K562 (cell line): ENCODE results near the gene ECM1. TPM values are rescaled to one million over a fixed set of nuclear protein-coding genes. Genes with fewer than 3 reads are reported as not detected.

Source experiments
- ATAC-seq: fragments of 200-7000 bp; cut with Tn5 transposase; 3 replicates; pipeline ENCODE4 v1.9.1; 2020; ENCODE audit warnings: moderate library complexity
- BruUV-seq: library from RNA; stranded (reverse); fragments of 400-500 nt; replicated peaks from 2 replicates; lab custom pipeline; 2021; lab: Mats Ljungman, UMichigan
- CTCF ChIA-PET: fragments of 300-600 bp; formaldehyde crosslinking; extraction: SDS; loops from one replicate; lab custom pipeline; 2021; ENCODE audit warnings: low intra/inter-chr PET ratio; lab: Yijun Ruan, JAX
- POLR2A ChIA-PET: fragments of 300-600, 350-650 bp; sonication (Branson Sonifier 250); formaldehyde crosslinking; extraction: SDS; loops from one replicate; lab custom pipeline; 2021; ENCODE audit warnings: antibody characterized with exemption, inconsistent platforms; lab: Yijun Ruan, JAX
- DNase-seq, 4 experiments: peaks; one replicate each; pipeline versions ENCODE4 v3.0.0 to v3.0.0-alpha.2; 2011 to 2018; ENCODE audit warnings: low spot score in 3 of 4, mixed read lengths in 3 of 4; ENCODE audit errors: extremely low read depth in 1 of 4
- FAIRE-seq: peaks from 2 replicates; lab custom pipeline; 2011; peaks lifted over from hg19 to GRCh38; lab: Jason Lieb, UNC
- H2AFZ ChIP-seq: 2 replicates; pipeline ENCODE4 v1.6.0; 2011; ENCODE audit warnings: low read depth, low read length, control low read depth, inconsistent platforms
- H3K27ac ChIP-seq: fragments of 200-600 bp; 3 replicates; pipeline ENCODE4 v1.8.0; 2011; ENCODE audit warnings: low read depth, mild to moderate bottlenecking, control low read depth, inconsistent platforms, low read length, moderate library complexity, mixed read lengths; ENCODE audit errors: extremely low read depth
- H3K27me3 ChIP-seq, 2 experiments: fragments of 300-600 bp in 1 of 2; 2 replicates in 1 of 2; 3 replicates in 1 of 2; pipeline versions ENCODE4 v1.6.0 to v1.8.0; 2011; ENCODE audit warnings: inconsistent platforms in 2 of 2, low read length in 2 of 2, mild to moderate bottlenecking in 1 of 2, mixed read lengths in 1 of 2, moderate library complexity in 1 of 2; ENCODE audit not compliant: control insufficient read depth in 2 of 2, insufficient read depth in 2 of 2
- H3K36me3 ChIP-seq: fragments of 300-600 bp; 3 replicates; pipeline ENCODE4 v1.8.0; 2011; ENCODE audit warnings: mild to moderate bottlenecking, low read length, inconsistent platforms; ENCODE audit not compliant: control insufficient read depth, insufficient read depth
- H3K4me1 ChIP-seq, 2 experiments: fragments of 200-600 bp in 1 of 2; replicated peaks in 1 of 2; 2 replicates in 1 of 2; 3 replicates in 1 of 2; pipeline versions ENCODE4 v1.5.1 to v1.8.0; 2011; ENCODE audit warnings: inconsistent platforms in 2 of 2, low read length in 2 of 2, mild to moderate bottlenecking in 1 of 2, mixed read lengths in 1 of 2, moderate library complexity in 1 of 2; ENCODE audit not compliant: control insufficient read depth in 2 of 2, insufficient read depth in 2 of 2
- H3K4me2 ChIP-seq: 2 replicates; pipeline ENCODE4 v1.6.1; 2011; ENCODE audit warnings: low read length, control low read depth, inconsistent platforms, mixed read lengths; ENCODE audit not compliant: insufficient read depth
- H3K4me3 ChIP-seq: fragments of 200-600 bp; sonication (generic), shearing (Covaris generic); 2 replicates; pipeline ENCODE4 v1.5.1; 2016; ENCODE audit warnings: control low read depth, inconsistent platforms
- H3K79me2 ChIP-seq: fragments of 200-600 bp; 3 replicates; pipeline ENCODE4 v1.8.0; 2011; ENCODE audit warnings: low read length, inconsistent platforms; ENCODE audit not compliant: control insufficient read depth, insufficient read depth
- H3K9ac ChIP-seq, 2 experiments: 2 replicates each; pipeline versions ENCODE4 v1.6.0 to v1.6.1; 2011; ENCODE audit warnings: low read depth in 2 of 2, low read length in 2 of 2, control low read depth in 1 of 2, inconsistent platforms in 1 of 2, mild to moderate bottlenecking in 1 of 2, mixed read lengths in 1 of 2; ENCODE audit not compliant: insufficient read depth in 1 of 2
- H3K9me1 ChIP-seq: one replicate; pipeline ENCODE4 v1.6.0; 2011; ENCODE audit warnings: inconsistent platforms, mild to moderate bottlenecking, low read length, moderate library complexity; ENCODE audit not compliant: control insufficient read depth, insufficient read depth
- H3K9me3 ChIP-seq: replicated peaks from 2 replicates; pipeline ENCODE4 v1.5.1; 2011; ENCODE audit warnings: low read depth, low read length, inconsistent platforms; ENCODE audit not compliant: control insufficient read depth, insufficient read depth
- H4K20me1 ChIP-seq: replicated peaks from 2 replicates; pipeline ENCODE4 v1.6.1; 2011; ENCODE audit warnings: low read length, inconsistent platforms, mixed read lengths; ENCODE audit not compliant: control insufficient read depth, insufficient read depth
- ADNP ChIP-seq: fragments of 200-800 bp; sonication (Bioruptor generic); IDR thresholded peaks from 2 replicates; pipeline ENCODE4 v1.6.1; 2016; ENCODE audit warnings: missing genetic modification characterization, missing compliant biosample characterization
- ARID1B ChIP-seq: fragments of 450-650 bp; IDR thresholded peaks from 2 replicates; pipeline ENCODE4 v1.6.1; 2016; ENCODE audit warnings: antibody characterized with exemption, mild to moderate bottlenecking, inconsistent platforms
- KDM1A ChIP-seq, 2 experiments: fragments of 450-650 bp; IDR thresholded peaks; 2 replicates each; pipeline ENCODE4 v1.6.1; 2016; ENCODE audit warnings: mild to moderate bottlenecking in 2 of 2
- NFRKB ChIP-seq: fragments of 450-650 bp; IDR thresholded peaks from 2 replicates; pipeline ENCODE4 v1.6.1; 2016; ENCODE audit warnings: low read depth
- TAF9B ChIP-seq: fragments of 450-650 bp; IDR thresholded peaks from 2 replicates; pipeline ENCODE4 v1.6.1; 2018; ENCODE audit warnings: mild to moderate bottlenecking; ENCODE audit not compliant: partially characterized antibody
- WGBS: fragments of 100-300 bp; shearing (Covaris generic); methylation state at CpG from one replicate; pipeline ENCODE4 v1.1.6; 2016; ENCODE audit warnings: low coverage, mixed read lengths; ENCODE audit not compliant: insufficient coverage; ENCODE audit errors: missing lambda C conversion rate; 5-methylcytosine and 5-hydroxymethylcytosine counted together
- in situ Hi-C: fragments of 300-500 bp; cut with MboI; formaldehyde crosslinking; loops from 4 replicates; pipeline ENCODE4 v1.15.0; 2018; ENCODE audit warnings: inconsistent platforms, mixed read lengths
- intact Hi-C: fragments of 100-400 bp; cut with micrococcal nuclease; formaldehyde crosslinking; loops from 2 replicates; pipeline ENCODE4 v1.14.2; 2022
- polyA plus RNA-seq, 8 experiments: library from polyadenylated mRNA; depleted of rRNA in 4 of 8; stranded (reverse) in 5 of 8; unstranded in 3 of 8; fragments of >200 nt; fragmentation: Nextera tagmentation in 2 of 8; fragmentation: Illumina TruSeq in 1 of 8; extraction: Ambion mirVana in 2 of 8; extraction: Trizol in 1 of 8; gene quantifications; 2 replicates each; pipeline versions ENCODE4 v1.2.1 to v1.2.3, GENCODE V29; 2011 to 2014; ENCODE audit warnings: inconsistent platforms in 1 of 8, missing spikeins in 1 of 8
- total RNA-seq, 7 experiments: library from RNA; depleted of rRNA in 6 of 7; stranded (reverse); fragments of >200 nt in 6 of 7; fragmentation: Illumina TruSeq in 2 of 7; extraction: Trizol in 2 of 7; gene quantifications; 2 replicates each; pipeline versions ENCODE4 v1.2.1 to v1.2.3, GENCODE V29; 2011 to 2021; ENCODE audit warnings: low replicate concordance in 1 of 7
- TF ChIP-seq, protein P1 (sequence below): fragments of 200-800 bp; sonication (Bioruptor generic); IDR thresholded peaks from 2 replicates; pipeline ENCODE4 v1.6.1; 2017; ENCODE audit warnings: missing genetic modification characterization, missing compliant biosample characterization
- TF ChIP-seq, protein P2 (sequence below): fragments of 450-650 bp; formaldehyde crosslinking; IDR thresholded peaks from 2 replicates; pipeline ENCODE4 v1.4.0; 2022; ENCODE audit warnings: mild to moderate bottlenecking, moderate library complexity

Gene ECM1
- total and polyA plus RNA-seq, 9 of the 15 experiments (the other 6 are each of a cell fraction or from before 2014, with no cell fraction given): 6.6 to 52.2 (median 12.8) TPM

DNA sequence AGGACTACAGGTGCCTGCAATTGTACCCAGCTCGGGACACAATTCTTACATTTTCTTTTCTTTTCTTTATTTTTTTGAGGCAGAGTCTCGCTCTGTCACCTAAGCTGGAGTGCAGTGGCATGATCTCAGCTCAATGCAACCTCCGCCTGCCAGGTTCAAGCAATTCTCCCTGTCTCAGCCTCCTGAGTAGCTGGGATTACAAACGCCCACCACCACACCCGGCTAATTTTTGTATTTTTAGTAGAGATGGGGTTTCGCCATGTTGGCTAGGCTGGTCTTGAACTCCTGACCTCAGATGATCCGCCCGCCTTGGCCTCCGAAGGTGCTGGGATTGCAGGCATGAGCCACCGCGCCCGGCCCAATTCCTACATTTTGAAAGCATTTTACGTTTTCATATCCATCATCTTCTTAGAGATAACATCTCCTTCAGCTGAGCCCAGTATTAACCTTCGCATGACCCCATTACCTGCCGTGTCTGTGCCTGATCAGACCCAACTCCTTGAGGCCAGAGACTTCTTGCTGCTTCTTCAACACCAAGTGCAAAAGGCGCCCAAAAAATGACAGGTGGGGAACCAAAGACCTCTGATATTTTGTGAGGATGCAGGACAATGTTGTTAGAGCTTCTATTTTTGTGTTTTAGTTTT is 38.5 kb downstream of the ECM1 start (continued):
- peak; percentile 5; the same call in 1 of the 2 replicates for TF ChIP-seq ARID1B

DNA sequence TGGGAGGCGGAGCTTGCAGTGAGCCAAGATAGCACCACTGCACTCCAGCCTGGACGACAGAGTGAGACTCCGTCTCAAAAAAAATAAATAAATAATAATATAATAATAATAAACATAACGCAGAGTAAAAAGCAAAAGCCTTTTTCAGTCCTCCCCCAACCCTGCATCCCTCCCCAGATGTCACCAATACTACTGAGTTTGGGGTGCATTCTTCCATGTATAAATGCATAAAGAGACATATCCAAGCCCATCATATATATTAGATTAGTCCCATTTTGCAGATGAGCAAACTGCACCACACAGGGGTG is 40.4 kb downstream of the ECM1 start:
- intact Hi-C loops (loop anchor here (5.0 to 10.0 kb wide), 4 partner anchors 41 to 429 kb away; partner anchors contain the start of genes CA14, ECM1 and RPRD2), in situ Hi-C loops (no loop called here)
- Histone ChIP-seq H3K27ac (peak overlapping the region; percentile 87), H3K9me3 (no peaks in the 10 kb centered on the region), H3K79me2 (peaks cover 65% of the 10 kb centered on the region), H3K36me3 (peaks cover 16% of the 10 kb centered on the region), H3K9me1 (no peaks in the 10 kb centered on the region), H3K4me3 (peak overlapping the region; percentile 75), H3K4me2 (peak overlapping the region; percentile 83), H3K27me3 (no peaks in the 10 kb centered on the region), H2AFZ (peak overlapping the region; percentile 61), H3K9ac (peak overlapping the region; percentile 95 to 99; a peak in 3 of 4 replicates), H3K4me1 (peaks cover 56 to 84% of the 10 kb centered on the region in 2 experiments), H4K20me1 (no peaks in the 10 kb centered on the region)
- TF ChIP-seq TAF9B (peak; percentile 28), KDM1A (IDR thresholded peaks at IDR 0.05) (peak; percentile 73 to 88), NFRKB (0 out of 2 replicates have a peak, but pooled peaks have one; percentile 23), ADNP (tag) (peak; percentile 62; the same call in 1 of the 2 replicates)
- TF ChIP-seq, protein P1, sequence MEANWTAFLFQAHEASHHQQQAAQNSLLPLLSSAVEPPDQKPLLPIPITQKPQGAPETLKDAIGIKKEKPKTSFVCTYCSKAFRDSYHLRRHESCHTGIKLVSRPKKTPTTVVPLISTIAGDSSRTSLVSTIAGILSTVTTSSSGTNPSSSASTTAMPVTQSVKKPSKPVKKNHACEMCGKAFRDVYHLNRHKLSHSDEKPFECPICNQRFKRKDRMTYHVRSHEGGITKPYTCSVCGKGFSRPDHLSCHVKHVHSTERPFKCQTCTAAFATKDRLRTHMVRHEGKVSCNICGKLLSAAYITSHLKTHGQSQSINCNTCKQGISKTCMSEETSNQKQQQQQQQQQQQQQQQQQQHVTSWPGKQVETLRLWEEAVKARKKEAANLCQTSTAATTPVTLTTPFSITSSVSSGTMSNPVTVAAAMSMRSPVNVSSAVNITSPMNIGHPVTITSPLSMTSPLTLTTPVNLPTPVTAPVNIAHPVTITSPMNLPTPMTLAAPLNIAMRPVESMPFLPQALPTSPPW (CRISPR knock-in tag): no peak
- TF ChIP-seq, protein P2, sequence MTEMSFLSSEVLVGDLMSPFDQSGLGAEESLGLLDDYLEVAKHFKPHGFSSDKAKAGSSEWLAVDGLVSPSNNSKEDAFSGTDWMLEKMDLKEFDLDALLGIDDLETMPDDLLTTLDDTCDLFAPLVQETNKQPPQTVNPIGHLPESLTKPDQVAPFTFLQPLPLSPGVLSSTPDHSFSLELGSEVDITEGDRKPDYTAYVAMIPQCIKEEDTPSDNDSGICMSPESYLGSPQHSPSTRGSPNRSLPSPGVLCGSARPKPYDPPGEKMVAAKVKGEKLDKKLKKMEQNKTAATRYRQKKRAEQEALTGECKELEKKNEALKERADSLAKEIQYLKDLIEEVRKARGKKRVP (CRISPR knock-in tag): no peak
- DNase-seq (no peak), ATAC-seq (no peak), FAIRE-seq (no peak)
- WGBS: 0% methylated on average over 4 of the region's 4 CpGs
- POLR2A ChIA-PET: interaction anchor here (0.8 to 8.9 kb wide), 10 partner anchors 8 to 81 kb away, joined by 3 to 53 read pairs (median 4); partner anchors contain the start of genes ENSA and TARS2
- CTCF ChIA-PET: interaction anchor here (0.6 kb wide), 1 partner anchor 306 kb away, joined by 3 read pairs; no protein-coding TSS in a partner anchor
- no TSS peak for BruUV-seq
